ENCODE data around the gene CAST. TPM values are rescaled to one million over a fixed set of nuclear protein-coding genes. Genes with fewer than 3 reads are reported as not detected.
A peak's percentile ranks its signal among the peaks of the same experiment; 100 is the strongest.
"Not testable (repeated sequence)": the region's sequence is repeated elsewhere in the genome, so short reads cannot be mapped to it uniquely, and the experiment has no call there.

CAST gene
- polyA plus RNA-seq, 4 donors = 96.7 to 228 (median 143) TPM

GRCh38 chr5:96790961-96791504 is 128.9 kb downstream of the CAST start:
- WGBS, 3 donors = 48 to 59% (median 59%) methylated on average over 3 of the region's 3 CpGs
- DNase-seq = peak; percentile 63 to 88
- Histone ChIP-seq H3K36me3 (ENCODE audit: control insufficient read depth in 3 of 3, insufficient read depth in 2 of 3, low read depth in 1 of 3, low read length in 3 of 3) (peaks cover 6 to 30% (median 24%) of the 10 kb centered on the region in 3 donors), H3K9me3 (ENCODE audit: control insufficient read depth in 2 of 2, insufficient read depth in 1 of 2, low read depth in 1 of 2, low read length in 1 of 2) (no peaks in the 10 kb centered on the region), H3K4me1 (ENCODE audit: control insufficient read depth in 3 of 3, insufficient read depth in 2 of 3, low read depth in 1 of 3, low read length in 2 of 3) (peaks cover 0 to 13% (median 3%) of the 10 kb centered on the region in 3 donors), H3K4me3 (ENCODE audit: low read depth in 1 of 3, low read length in 3 of 3) (no peak overlapping the region), H3K27me3 (ENCODE audit: control insufficient read depth in 3 of 3, insufficient read depth in 3 of 3, low read length in 3 of 3) (no peaks in the 10 kb centered on the region), H3K27ac (ENCODE audit: low read depth in 1 of 3, low read length in 2 of 3) (peak overlapping the region; percentile 29 to 57 (median 56))
- FAIRE-seq = no peak

GRCh38 chr5:96794757-96795156 is 132.6 kb downstream of the CAST start:
- no peak for FAIRE-seq

GRCh38 chr5:96795626-96796025 is 133.4 kb downstream of the CAST start:
- peaks cover 0 to 13% (median 3%) of the 10 kb centered on the region in 3 donors for H3K4me1 ChIP-seq (ENCODE audit: control insufficient read depth in 3 of 3, insufficient read depth in 2 of 3, low read depth in 1 of 3, low read length in 2 of 3)
- no peak overlapping the region for H3K4me3 ChIP-seq (ENCODE audit: low read depth in 1 of 3, low read length in 3 of 3)
- 72 to 83% (median 74%) methylated on average over 2 of the region's 2 CpGs for WGBS, 3 donors
- no peaks in the 10 kb centered on the region for H3K9me3 ChIP-seq (ENCODE audit: control insufficient read depth in 2 of 2, insufficient read depth in 1 of 2, low read depth in 1 of 2, low read length in 1 of 2)
- FAIRE-seq (no peak), DNase-seq (no peak)
- no peaks in the 10 kb centered on the region for H3K27me3 ChIP-seq (ENCODE audit: control insufficient read depth in 3 of 3, insufficient read depth in 3 of 3, low read length in 3 of 3)
- H3K36me3 ChIP-seq (ENCODE audit: control insufficient read depth in 3 of 3, insufficient read depth in 2 of 3, low read depth in 1 of 3, low read length in 3 of 3) = peaks cover 19 to 46% (median 23%) of the 10 kb centered on the region in 3 donors
- H3K27ac ChIP-seq (ENCODE audit: low read depth in 1 of 3, low read length in 2 of 3) = no peak overlapping the region

More at GRCh38 chr5:96794757-96795156, 132.6 kb downstream of the CAST start:
- Histone ChIP-seq H3K27ac (ENCODE audit: low read depth in 1 of 3, low read length in 2 of 3) (no peak overlapping the region), H3K9me3 (ENCODE audit: control insufficient read depth in 2 of 2, insufficient read depth in 1 of 2, low read depth in 1 of 2, low read length in 1 of 2) (no peaks in the 10 kb centered on the region), H3K4me3 (ENCODE audit: low read depth in 1 of 3, low read length in 3 of 3) (no peak overlapping the region), H3K4me1 (ENCODE audit: control insufficient read depth in 3 of 3, insufficient read depth in 2 of 3, low read depth in 1 of 3, low read length in 2 of 3) (peaks cover 0 to 13% (median 3%) of the 10 kb centered on the region in 3 donors), H3K36me3 (ENCODE audit: control insufficient read depth in 3 of 3, insufficient read depth in 2 of 3, low read depth in 1 of 3, low read length in 3 of 3) (peaks cover 20 to 44% (median 21%) of the 10 kb centered on the region in 3 donors), H3K27me3 (ENCODE audit: control insufficient read depth in 3 of 3, insufficient read depth in 3 of 3, low read length in 3 of 3) (no peaks in the 10 kb centered on the region)
- WGBS, 3 donors = 84 to 89% (median 86%) methylated on average over 3 of the region's 3 CpGs
- no peak for DNase-seq

- DNase-seq = no peak
- Histone ChIP-seq H3K9me3 (ENCODE audit: control insufficient read depth in 2 of 2, insufficient read depth in 1 of 2, low read depth in 1 of 2, low read length in 1 of 2) (no peaks in the 10 kb centered on the region), H3K27ac (ENCODE audit: low read depth in 1 of 3, low read length in 2 of 3) (no peak overlapping the region), H3K36me3 (ENCODE audit: control insufficient read depth in 3 of 3, insufficient read depth in 2 of 3, low read depth in 1 of 3, low read length in 3 of 3) (peaks cover 18 to 47% (median 23%) of the 10 kb centered on the region in 3 donors), H3K27me3 (ENCODE audit: control insufficient read depth in 3 of 3, insufficient read depth in 3 of 3, low read length in 3 of 3) (no peaks in the 10 kb centered on the region), H3K4me3 (ENCODE audit: low read depth in 1 of 3, low read length in 3 of 3) (no peak overlapping the region), H3K4me1 (ENCODE audit: control insufficient read depth in 3 of 3, insufficient read depth in 2 of 3, low read depth in 1 of 3, low read length in 2 of 3) (peaks cover 0 to 7% (median under 1%) of the 10 kb centered on the region in 3 donors)
- 86 to 91% (median 91%) methylated on average over 2 of the region's 2 CpGs for WGBS, 3 donors
- FAIRE-seq = no peak
Observed at GRCh38 chr5:96796434-96796833, 134.3 kb downstream of the CAST start.

GRCh38 chr5:96801718-96802117 is 139.5 kb downstream of the CAST start:
- 18 to 57% (median 56%) methylated on average over 3 to 11 of the region's 11 CpGs for WGBS, 3 donors
- H3K27ac ChIP-seq (ENCODE audit: low read depth in 1 of 3, low read length in 2 of 3); H3K27me3 ChIP-seq (ENCODE audit: control insufficient read depth in 3 of 3, insufficient read depth in 3 of 3, low read length in 3 of 3); H3K9me3 ChIP-seq (ENCODE audit: control insufficient read depth in 2 of 2, insufficient read depth in 1 of 2, low read depth in 1 of 2, low read length in 1 of 2); H3K4me3 ChIP-seq (ENCODE audit: low read depth in 1 of 3, low read length in 3 of 3): not testable (repeated sequence)
- DNase-seq = peak in 1 of 2 donors; percentile 78
- FAIRE-seq = peak; percentile 26
- H3K36me3 ChIP-seq (ENCODE audit: control insufficient read depth in 3 of 3, insufficient read depth in 2 of 3, low read depth in 1 of 3, low read length in 3 of 3) = peaks cover 8 to 42% (median 15%) of the 10 kb centered on the region in 3 donors
- H3K4me1 ChIP-seq (ENCODE audit: control insufficient read depth in 3 of 3, insufficient read depth in 2 of 3, low read depth in 1 of 3, low read length in 2 of 3) = peaks cover 6 to 16% (median 6%) of the 10 kb centered on the region in 3 donors

GRCh38 chr5:96807075-96807654 is 145.0 kb downstream of the CAST start:
- 0 to 1% (median 1%) methylated on average over 16 to 37 of the region's 37 CpGs for WGBS, 3 donors
- no peaks in the 10 kb centered on the region for H3K27me3 ChIP-seq (ENCODE audit: control insufficient read depth in 3 of 3, insufficient read depth in 3 of 3, low read length in 3 of 3)
- no peaks in the 10 kb centered on the region for H3K9me3 ChIP-seq (ENCODE audit: control insufficient read depth in 2 of 2, insufficient read depth in 1 of 2, low read depth in 1 of 2, low read length in 1 of 2)
- H3K27ac ChIP-seq (ENCODE audit: low read depth in 1 of 3, low read length in 2 of 3) = peak overlapping the region; percentile 98 to 100 (median 99)
- peaks cover 6 to 15% (median 7%) of the 10 kb centered on the region in 3 donors for H3K4me1 ChIP-seq (ENCODE audit: control insufficient read depth in 3 of 3, insufficient read depth in 2 of 3, low read depth in 1 of 3, low read length in 2 of 3)
- FAIRE-seq = no peak
- peak overlapping the region; percentile 79 to 97 (median 95) for H3K4me3 ChIP-seq (ENCODE audit: low read depth in 1 of 3, low read length in 3 of 3)
- DNase-seq = peak; percentile 82 to 90
- H3K36me3 ChIP-seq (ENCODE audit: control insufficient read depth in 3 of 3, insufficient read depth in 2 of 3, low read depth in 1 of 3, low read length in 3 of 3) = peaks cover 2 to 9% (median 3%) of the 10 kb centered on the region in 3 donors

- 5 to 15% (median 7%) methylated on average over 2 of the region's 2 CpGs for WGBS, 3 donors
- H3K27me3 ChIP-seq (ENCODE audit: control insufficient read depth in 3 of 3, insufficient read depth in 3 of 3, low read length in 3 of 3) = no peaks in the 10 kb centered on the region
- no peak for FAIRE-seq
- H3K36me3 ChIP-seq (ENCODE audit: control insufficient read depth in 3 of 3, insufficient read depth in 2 of 3, low read depth in 1 of 3, low read length in 3 of 3) = peaks cover 0 to 4% (median 0%) of the 10 kb centered on the region in 3 donors
- no peaks in the 10 kb centered on the region for H3K9me3 ChIP-seq (ENCODE audit: control insufficient read depth in 2 of 2, insufficient read depth in 1 of 2, low read depth in 1 of 2, low read length in 1 of 2)
- peak overlapping the region; percentile 98 to 100 (median 99) for H3K27ac ChIP-seq (ENCODE audit: low read depth in 1 of 3, low read length in 2 of 3)
- peaks cover 3 to 12% (median 6%) of the 10 kb centered on the region in 3 donors for H3K4me1 ChIP-seq (ENCODE audit: control insufficient read depth in 3 of 3, insufficient read depth in 2 of 3, low read depth in 1 of 3, low read length in 2 of 3)
- H3K4me3 ChIP-seq (ENCODE audit: low read depth in 1 of 3, low read length in 3 of 3) = peak overlapping the region; percentile 79 to 97 (median 95)
- no peak for DNase-seq
Observed at GRCh38 chr5:96808541-96808828, 146.3 kb downstream of the CAST start.

- no peaks in the 10 kb centered on the region for H3K9me3 ChIP-seq (ENCODE audit: control insufficient read depth in 2 of 2, insufficient read depth in 1 of 2, low read depth in 1 of 2, low read length in 1 of 2)
- peak overlapping the region; percentile 98 to 100 (median 99) for H3K27ac ChIP-seq (ENCODE audit: low read depth in 1 of 3, low read length in 2 of 3)
- WGBS, 3 donors = 85 to 88% (median 87%) methylated on average over 8 of the region's 8 CpGs
- no peak for DNase-seq
- FAIRE-seq = no peak
- H3K27me3 ChIP-seq (ENCODE audit: control insufficient read depth in 3 of 3, insufficient read depth in 3 of 3, low read length in 3 of 3) = no peaks in the 10 kb centered on the region
- H3K36me3 ChIP-seq (ENCODE audit: control insufficient read depth in 3 of 3, insufficient read depth in 2 of 3, low read depth in 1 of 3, low read length in 3 of 3) = peaks cover 0 to 3% (median 0%) of the 10 kb centered on the region in 3 donors
- H3K4me3 ChIP-seq (ENCODE audit: low read depth in 1 of 3, low read length in 3 of 3) = no peak overlapping the region
- H3K4me1 ChIP-seq (ENCODE audit: control insufficient read depth in 3 of 3, insufficient read depth in 2 of 3, low read depth in 1 of 3, low read length in 2 of 3) = peaks cover 0 to 12% (median 6%) of the 10 kb centered on the region in 3 donors
Observed at GRCh38 chr5:96808868-96809558, 146.8 kb downstream of the CAST start.

All from small intestine (tissue), 7 donors.